ENCODE measurements around the gene OR6C76.
"Not testable (repeated sequence)": the region's sequence is repeated elsewhere in the genome, so short reads cannot be mapped to it uniquely, and the experiment has no call there.

Gene OR6C76

DNA sequence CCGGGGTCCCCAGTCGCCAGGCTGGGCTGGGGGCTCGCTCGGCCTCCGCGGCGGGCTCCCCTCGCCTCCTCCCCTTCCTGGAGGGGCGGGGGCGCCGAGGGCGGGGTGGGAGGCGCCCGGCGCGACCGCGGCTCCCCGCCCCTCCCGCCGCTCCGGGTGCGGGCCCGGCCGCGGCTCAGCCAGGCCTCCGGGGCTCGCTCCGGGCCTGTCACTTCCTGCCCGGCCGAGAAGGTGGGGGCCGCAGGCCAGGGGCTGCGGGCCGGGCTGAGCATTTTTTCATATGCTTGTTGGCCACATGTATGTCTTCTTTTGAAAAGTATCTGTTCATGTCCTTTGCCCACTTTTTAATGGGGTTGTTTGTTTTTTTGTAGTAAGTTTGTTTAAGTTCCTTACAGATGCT lies 11.2 kb upstream of the OR6C76 start:
- not testable (repeated sequence) for DNase-seq (ENCODE audit: low read depth); H3K4me3 ChIP-seq (ENCODE audit: control insufficient read depth, low read depth, low read length)

DNA sequence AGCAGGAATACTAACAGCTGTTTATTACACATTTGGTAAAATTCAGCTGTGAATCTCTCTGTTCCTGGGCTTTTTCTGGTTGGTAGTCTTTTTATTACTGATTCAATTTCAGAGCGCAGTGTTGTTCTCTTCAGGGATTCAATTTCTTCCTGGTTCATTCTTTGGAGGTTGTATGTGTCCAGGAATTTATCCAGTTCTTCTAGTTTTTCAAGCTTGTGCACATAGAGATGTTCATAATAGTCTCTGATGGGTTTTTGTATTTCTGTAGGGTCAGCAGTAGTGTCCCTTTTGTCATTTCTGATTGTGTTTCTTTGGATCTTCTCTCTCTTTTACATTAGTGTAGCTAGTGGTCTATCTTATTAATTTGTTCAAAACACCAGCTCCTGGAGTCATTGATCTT lies 9.1 kb upstream of the OR6C76 start:
- TF ChIP-seq, protein P1, sequence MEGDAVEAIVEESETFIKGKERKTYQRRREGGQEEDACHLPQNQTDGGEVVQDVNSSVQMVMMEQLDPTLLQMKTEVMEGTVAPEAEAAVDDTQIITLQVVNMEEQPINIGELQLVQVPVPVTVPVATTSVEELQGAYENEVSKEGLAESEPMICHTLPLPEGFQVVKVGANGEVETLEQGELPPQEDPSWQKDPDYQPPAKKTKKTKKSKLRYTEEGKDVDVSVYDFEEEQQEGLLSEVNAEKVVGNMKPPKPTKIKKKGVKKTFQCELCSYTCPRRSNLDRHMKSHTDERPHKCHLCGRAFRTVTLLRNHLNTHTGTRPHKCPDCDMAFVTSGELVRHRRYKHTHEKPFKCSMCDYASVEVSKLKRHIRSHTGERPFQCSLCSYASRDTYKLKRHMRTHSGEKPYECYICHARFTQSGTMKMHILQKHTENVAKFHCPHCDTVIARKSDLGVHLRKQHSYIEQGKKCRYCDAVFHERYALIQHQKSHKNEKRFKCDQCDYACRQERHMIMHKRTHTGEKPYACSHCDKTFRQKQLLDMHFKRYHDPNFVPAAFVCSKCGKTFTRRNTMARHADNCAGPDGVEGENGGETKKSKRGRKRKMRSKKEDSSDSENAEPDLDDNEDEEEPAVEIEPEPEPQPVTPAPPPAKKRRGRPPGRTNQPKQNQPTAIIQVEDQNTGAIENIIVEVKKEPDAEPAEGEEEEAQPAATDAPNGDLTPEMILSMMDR (conservative IDR thresholded peaks at IDR 0.05; ENCODE audit: control insufficient read depth, insufficient read depth, low read depth, low read length): no peak
- no peak for DNase-seq (ENCODE audit: low read depth)
- H3K4me3 ChIP-seq (ENCODE audit: control insufficient read depth, low read depth, low read length): no peak overlapping the region

DNA sequence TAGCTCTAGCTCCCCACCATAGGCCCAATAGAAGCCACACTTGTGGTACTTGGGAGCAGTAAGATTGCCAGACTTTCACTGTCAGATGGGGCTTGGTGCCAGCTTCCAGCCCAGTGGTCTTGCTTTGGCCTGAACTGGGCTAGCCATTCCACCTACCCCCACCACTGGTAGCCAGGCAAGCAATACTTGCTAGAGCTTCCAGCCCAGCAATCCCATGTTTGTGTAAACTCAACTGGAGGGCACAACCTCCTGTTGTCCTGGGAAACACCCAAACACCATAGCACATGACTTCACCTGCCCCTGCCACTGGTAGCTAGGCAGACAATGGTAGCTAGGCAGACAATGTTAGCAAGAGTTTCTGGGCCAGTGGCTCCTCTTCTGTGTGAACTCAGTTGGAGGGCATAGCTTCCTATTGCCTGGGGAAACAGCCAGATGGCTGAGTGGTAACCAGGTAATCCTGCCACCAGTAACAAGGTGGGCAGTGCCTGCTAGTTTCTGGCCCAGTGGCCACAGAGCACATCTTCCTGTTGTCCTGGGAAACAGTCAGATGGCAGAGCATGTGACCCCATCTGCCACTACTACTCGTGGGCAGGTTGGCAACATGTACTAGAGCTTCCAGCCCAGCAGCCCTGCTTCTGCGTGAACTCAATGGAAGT lies 5.6 kb upstream of the OR6C76 start:
- no peak overlapping the region for H3K4me3 ChIP-seq (ENCODE audit: control insufficient read depth, low read depth, low read length)
- TF ChIP-seq, protein P1 (conservative IDR thresholded peaks at IDR 0.05; ENCODE audit: control insufficient read depth, insufficient read depth, low read depth, low read length): no peak
- no peak for DNase-seq (ENCODE audit: low read depth)

DNA sequence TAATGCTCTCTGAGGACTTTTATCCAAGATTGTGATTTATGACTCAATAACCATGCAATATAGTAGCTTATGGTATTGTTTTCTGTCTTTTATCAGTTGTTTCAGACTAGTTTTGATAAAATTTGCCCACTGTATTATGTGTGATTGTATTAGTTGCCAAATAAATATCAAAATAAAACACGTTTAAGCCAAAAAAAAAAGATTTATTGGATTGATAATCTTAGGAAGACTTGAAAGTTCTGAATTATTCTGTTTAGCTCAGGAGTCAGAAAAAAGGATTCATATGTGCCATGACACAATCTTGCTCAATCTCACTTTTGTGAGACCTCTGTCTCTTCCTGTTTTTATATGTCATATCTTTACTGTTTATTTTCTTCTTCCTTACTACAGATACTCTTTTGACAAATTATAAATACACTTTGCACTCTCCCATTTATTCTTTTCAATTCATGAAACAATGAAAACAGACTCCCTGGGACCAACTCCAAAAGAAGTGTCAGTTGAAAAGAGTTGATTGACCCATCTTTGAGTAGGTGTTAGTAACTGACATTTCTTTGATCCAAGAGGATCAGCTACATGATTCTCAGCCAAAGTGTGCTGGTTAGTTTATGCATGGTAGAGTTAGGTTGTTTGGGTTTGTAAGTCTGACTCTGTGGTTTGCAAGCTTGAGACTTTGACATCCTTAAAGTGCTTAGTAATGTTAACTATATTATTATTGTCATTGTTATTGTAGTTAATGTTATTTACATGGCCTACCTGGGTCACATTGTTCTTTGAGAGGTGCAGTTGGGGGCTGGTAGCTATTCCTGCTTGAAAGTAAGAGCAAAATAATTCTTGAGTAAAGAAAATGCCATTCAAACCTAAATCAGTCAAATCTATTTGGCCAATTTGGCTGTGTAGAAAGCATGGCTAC lies 2.5 kb downstream of the OR6C76 start:
- H3K4me3 ChIP-seq (ENCODE audit: control insufficient read depth, low read depth, low read length): no peak overlapping the region

DNA sequence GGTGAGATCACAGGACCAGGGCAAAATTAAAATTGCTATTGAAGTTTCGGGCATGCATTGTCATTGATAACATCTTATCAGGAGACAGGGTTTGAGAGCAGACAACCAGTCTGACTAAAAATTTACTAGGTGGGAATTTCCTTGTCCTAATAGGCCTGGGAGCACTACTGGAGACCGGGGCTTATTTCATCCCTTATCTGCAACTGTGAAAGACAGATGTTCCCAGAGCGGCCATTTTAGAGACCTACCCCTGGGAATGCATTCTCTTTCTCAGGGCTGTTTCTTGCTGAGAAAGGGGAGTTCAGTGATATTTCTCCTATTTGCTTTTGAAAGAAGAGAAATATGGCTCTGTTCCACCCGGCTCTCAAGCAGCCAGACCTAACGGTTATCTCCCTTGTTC lies 15.2 kb downstream of the OR6C76 start:
- not testable (repeated sequence) for H3K4me3 ChIP-seq (ENCODE audit: control insufficient read depth, low read depth, low read length); DNase-seq (ENCODE audit: low read depth)

More for the DNA sequence above, 2.5 kb downstream of the OR6C76 start:
- TF ChIP-seq, protein P1 (conservative IDR thresholded peaks at IDR 0.05; ENCODE audit: control insufficient read depth, insufficient read depth, low read depth, low read length): no peak
- DNase-seq (ENCODE audit: low read depth): no peak

DNA sequence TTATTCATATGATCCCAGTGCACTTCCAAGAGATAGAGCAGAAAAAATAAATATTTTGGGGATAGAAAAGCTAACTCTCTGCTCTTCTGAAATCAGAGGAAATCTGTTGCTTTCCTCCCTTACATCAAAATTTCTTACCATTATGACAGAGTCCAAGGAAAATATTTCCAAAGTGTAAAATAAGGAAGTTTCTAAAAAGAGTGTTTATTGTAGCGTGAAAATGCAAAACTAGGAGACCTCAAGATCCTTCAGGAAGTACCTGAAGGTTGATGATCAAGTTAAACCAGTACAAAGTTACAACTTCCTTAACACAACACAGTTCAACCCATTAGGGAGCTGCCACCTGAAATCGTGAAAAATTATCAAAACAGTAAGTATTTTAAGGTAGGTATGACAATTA lies 17.7 kb downstream of the OR6C76 start, which contains the start of gene OR6C2:
Gene OR6C2 (plus strand): TSS at position 301 of the 400 bp plus-strand sequence. CDS start 8,138 bp downstream, outside the sequence.
- H3K4me3 ChIP-seq (ENCODE audit: control insufficient read depth, low read depth, low read length): no peak within 1 kb of the TSS
- no peak for DNase-seq (ENCODE audit: low read depth)
- TF ChIP-seq, protein P1 (conservative IDR thresholded peaks at IDR 0.05; ENCODE audit: control insufficient read depth, insufficient read depth, low read depth, low read length): no peak

DNA sequence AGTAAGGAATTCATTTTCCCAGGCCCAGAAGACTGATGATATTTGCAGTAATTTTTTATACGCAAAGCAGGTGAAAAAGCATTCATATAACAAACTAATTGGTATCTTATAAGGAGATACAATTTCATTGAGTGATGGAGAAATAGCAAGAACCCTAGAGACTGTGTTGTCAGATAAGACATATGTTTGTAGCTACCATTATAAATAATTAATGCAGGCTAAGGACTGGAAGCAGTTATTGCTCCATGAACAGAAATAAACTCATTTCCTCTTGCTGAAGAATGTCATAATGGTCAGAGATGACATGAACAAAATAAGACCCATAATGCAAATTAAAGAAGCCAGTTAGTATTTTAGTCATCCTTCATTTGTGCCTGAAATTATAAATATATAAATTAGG lies 19.3 kb downstream of the OR6C76 start:
- TF ChIP-seq, protein P1 (conservative IDR thresholded peaks at IDR 0.05; ENCODE audit: control insufficient read depth, insufficient read depth, low read depth, low read length): no peak
- no peak overlapping the region for H3K4me3 ChIP-seq (ENCODE audit: control insufficient read depth, low read depth, low read length)
- DNase-seq (ENCODE audit: low read depth): no peak

Data from fibroblast of mammary gland (primary cell).